Thyroid gland (tissue), 4 donors: ENCODE measurements around the gene MAGOH. TPM values are rescaled to one million over a fixed set of nuclear protein-coding genes. Genes with fewer than 3 reads are reported as not detected.

ENCODE experiments used
- DNase-seq, 2 donors: peaks; one replicate each; pipeline ENCODE4 v3.0.0-alpha.2; 2019
- H3K27ac ChIP-seq, 3 donors: fragments of 200-600 bp; sonication (generic); 1 replicate in 2 of 3; 2 replicates in 1 of 3; pipeline ENCODE4 v1.5.1; 2016 to 2019; ENCODE audit warnings: mild to moderate bottlenecking in 1 of 3, moderate library complexity in 1 of 3
- H3K27me3 ChIP-seq: fragments of 200-600 bp; sonication (generic); one replicate; pipeline ENCODE4 v1.5.1; 2019
- H3K36me3 ChIP-seq, 2 donors: fragments of 200-600 bp; sonication (generic); one replicate each; pipeline ENCODE4 v1.5.1; 2016 to 2019
- H3K4me1 ChIP-seq, 2 donors: fragments of 200-600 bp; sonication (generic); one replicate each; pipeline ENCODE4 v1.5.1; 2017 to 2019
- H3K4me3 ChIP-seq, 3 donors: fragments of 200-600 bp; sonication (generic); replicated peaks in 1 of 3; 1 replicate in 2 of 3; 2 replicates in 1 of 3; pipeline ENCODE4 v1.5.1; 2016; ENCODE audit warnings: mild to moderate bottlenecking in 1 of 3
- H3K9me3 ChIP-seq: fragments of 200-600 bp; sonication (generic); one replicate; pipeline ENCODE4 v1.5.1; 2017
- CTCF ChIP-seq, 6 experiments: fragments of 200-600 bp in 3 of 6; fragments of 450-650 bp in 3 of 6; sonication (generic) in 3 of 6; IDR thresholded peaks; one replicate each; pipeline ENCODE4 v1.5.1; 2016 to 2019; ENCODE audit warnings: antibody characterized with exemption in 6 of 6, mild to moderate bottlenecking in 2 of 6, inconsistent platforms in 1 of 6, moderate library complexity in 1 of 6
- POLR2A ChIP-seq, 2 donors: fragments of 450-650 bp; IDR thresholded peaks; one replicate each; pipeline ENCODE4 v1.6.1; 2017; ENCODE audit warnings: antibody characterized with exemption in 2 of 2, mild to moderate bottlenecking in 2 of 2, moderate library complexity in 1 of 2
- WGBS, 2 donors: methylation state at CpG; one replicate each; pipeline ENCODE4 v1.1.5; 2017; 5-methylcytosine and 5-hydroxymethylcytosine counted together
- intact Hi-C: fragments of 100-400 bp; cut with DNase I; formaldehyde crosslinking; loops from one replicate; pipeline ENCODE4 v1.15.1; 2023
- total RNA-seq, 4 donors: library from RNA; depleted of rRNA; stranded (reverse); fragments of >200 nt; gene quantifications; one replicate each; pipeline ENCODE4 v1.2.3, GENCODE V29; 2016

MAGOH gene
- 10 to 100 TPM; 16.8 to 61.9 (median 34.4) TPM for total RNA-seq

- peak within 1 kb of the TSS; percentile 36 to 85 (median 77) for H3K4me3 ChIP-seq
- TF ChIP-seq POLR2A (IDR thresholded peaks at IDR 0.05) (peak in 1 of 2 donors; percentile 79), CTCF (IDR thresholded peaks at IDR 0.05) (peak in 1 of 6 experiments; percentile 9)
- 8 to 9% methylated on average over 34 to 39 of the region's 64 CpGs for WGBS, 2 donors
- H3K27me3 ChIP-seq, result no peaks in the 10 kb centered on the region
- no peaks in the 10 kb centered on the region for H3K9me3 ChIP-seq
- peaks cover 12 to 15% of the 10 kb centered on the region in 2 donors for H3K4me1 ChIP-seq
- intact Hi-C loops, result no loop called here
- DNase-seq, result peak; percentile 94
- peak within 1 kb of the TSS; percentile 48 to 71 (median 71) for H3K27ac ChIP-seq
- peaks cover 17 to 18% of the 10 kb centered on the region in 2 donors for H3K36me3 ChIP-seq
Observed at GRCh38 chr1:53238197-53239155, at the start of gene MAGOH. TSS of gene MAGOH (minus strand) at chr1:53238518. CDS start at chr1:53238448, 70 bp downstream.

GRCh38 chr1:53286955-53287354 is 48.6 kb upstream of the MAGOH start:
- Histone ChIP-seq H3K36me3 (no peaks in the 10 kb centered on the region), H3K27me3 (no peaks in the 10 kb centered on the region), H3K9me3 (no peaks in the 10 kb centered on the region), H3K4me3 (no peak overlapping the region), H3K27ac (no peak overlapping the region), H3K4me1 (peaks cover 6 to 9% of the 10 kb centered on the region in 2 donors)
- 61 to 63% methylated on average over 4 of the region's 4 CpGs for WGBS, 2 donors
- peak; percentile 32 to 33 for DNase-seq
- intact Hi-C loops, result no loop called here
- TF ChIP-seq CTCF (IDR thresholded peaks at IDR 0.05) (no peak), POLR2A (IDR thresholded peaks at IDR 0.05) (no peak)

GRCh38 chr1:53285969-53286760 is 47.8 kb upstream of the MAGOH start:
- H3K4me3 ChIP-seq, result no peak overlapping the region
- no peak for TF ChIP-seq CTCF (IDR thresholded peaks at IDR 0.05)
- no peak for TF ChIP-seq POLR2A (IDR thresholded peaks at IDR 0.05)
- DNase-seq, result no peak
- intact Hi-C loops, result no loop called here
- no peaks in the 10 kb centered on the region for H3K9me3 ChIP-seq
- H3K36me3 ChIP-seq, result no peaks in the 10 kb centered on the region
- 73 to 88% methylated on average over 8 of the region's 8 CpGs for WGBS, 2 donors
- no peaks in the 10 kb centered on the region for H3K27me3 ChIP-seq
- peaks cover 6 to 9% of the 10 kb centered on the region in 2 donors for H3K4me1 ChIP-seq
- H3K27ac ChIP-seq, result no peak overlapping the region

GRCh38 chr1:53285546-53285945 is 47.2 kb upstream of the MAGOH start:
- DNase-seq, result no peak
- TF ChIP-seq CTCF (IDR thresholded peaks at IDR 0.05) (no peak), POLR2A (IDR thresholded peaks at IDR 0.05) (no peak)
- no peaks in the 10 kb centered on the region for H3K27me3 ChIP-seq
- H3K27ac ChIP-seq, result no peak overlapping the region
- intact Hi-C loops, result no loop called here
- H3K4me3 ChIP-seq, result no peak overlapping the region
- WGBS, 2 donors, result 83 to 85% methylated on average over 5 of the region's 5 CpGs
- peaks cover 6 to 9% of the 10 kb centered on the region in 2 donors for H3K4me1 ChIP-seq
- no peaks in the 10 kb centered on the region for H3K36me3 ChIP-seq
- no peaks in the 10 kb centered on the region for H3K9me3 ChIP-seq
